ENCODE results near the gene ADAMTS13. TPM values are rescaled to one million over a fixed set of nuclear protein-coding genes. Genes with fewer than 3 reads are reported as not detected.

Gene ADAMTS13
- total RNA-seq, 1 experiment from 2014 or later = 12.0 TPM

- ChIA-PET POLR2A (interaction anchor here (1.2 kb wide), 1 partner anchor 16 kb away, joined by 3 read pairs; the partner anchor contains the start of gene REXO4), CTCF (interaction anchor here (1.0 kb wide), 2 partner anchors 16 to 82 kb away, joined by 3 read pairs; no protein-coding TSS in a partner anchor)
- Mint-ChIP-seq H3K4me1 (no peaks in the 10 kb centered on the region), H3K36me3 (peaks cover 28% of the 10 kb centered on the region), H3K4me3 (no peak overlapping the region), H3K9me3 (no peaks in the 10 kb centered on the region), H3K27ac (no peak overlapping the region), H3K27me3 (ENCODE audit: low read depth) (no peaks in the 10 kb centered on the region)
- DNase-seq (ENCODE audit: low spot score) = no peak
- no peak for TF ChIP-seq EMX1 (CRISPR knock-in tag; IDR thresholded peaks at IDR 0.05)
- ATAC-seq = no peak
These were observed 19.5 kb upstream of the ADAMTS13 start for GRCh38 chr9:133402689-133403088.

- Mint-ChIP-seq H3K27ac (0 out of 2 replicates have a peak overlapping the region, but pooled peaks have one; percentile 60), H3K4me1 (no peaks in the 10 kb centered on the region), H3K36me3 (peaks cover 33% of the 10 kb centered on the region), H3K4me3 (no peak overlapping the region), H3K27me3 (ENCODE audit: low read depth) (no peaks in the 10 kb centered on the region), H3K9me3 (no peaks in the 10 kb centered on the region)
- ATAC-seq = peak; percentile 80
- ChIA-PET POLR2A (no interaction called here), CTCF (interaction anchor here (1.0 to 1.7 kb wide), 2 partner anchors 8 to 27 kb away, joined by 5 to 9 read pairs; no protein-coding TSS in a partner anchor)
- TF ChIP-seq HMGXB4 (CRISPR knock-in tag; IDR thresholded peaks at IDR 0.05) (0 out of 2 replicates have a peak, but pooled peaks have one; percentile 53), ZNF423 (CRISPR knock-in tag; IDR thresholded peaks at IDR 0.05) (peak; percentile 10; the same call in 1 of the 2 replicates), SP1 (CRISPR knock-in tag; conservative IDR thresholded peaks at IDR 0.05) (no peak), ZNF138 (CRISPR knock-in tag; conservative IDR thresholded peaks at IDR 0.05) (no peak), CTCF (IDR thresholded peaks at IDR 0.05) (peak; percentile 64), PRRX2 (CRISPR knock-in tag; IDR thresholded peaks at IDR 0.05) (peak; percentile 63)
- peak; percentile 72 for DNase-seq (ENCODE audit: low spot score)
These were observed 18.3 kb upstream of the ADAMTS13 start for GRCh38 chr9:133403766-133404453.

GRCh38 chr9:133404454-133405002 is 17.6 kb upstream of the ADAMTS13 start:
- Mint-ChIP-seq H3K27ac (0 out of 2 replicates have a peak overlapping the region, but pooled peaks have one; percentile 60), H3K4me1 (no peaks in the 10 kb centered on the region), H3K4me3 (no peak overlapping the region), H3K9me3 (no peaks in the 10 kb centered on the region), H3K27me3 (ENCODE audit: low read depth) (no peaks in the 10 kb centered on the region), H3K36me3 (peaks cover 39% of the 10 kb centered on the region)
- CTCF ChIA-PET = interaction anchor here (1.0 to 1.7 kb wide), 2 partner anchors 9 to 27 kb away, joined by 5 to 9 read pairs; no protein-coding TSS in a partner anchor
- ATAC-seq (no peak), DNase-seq (ENCODE audit: low spot score) (no peak)
- TF ChIP-seq ZNF532 (CRISPR knock-in tag; IDR thresholded peaks at IDR 0.05; ENCODE audit: borderline replicate concordance) (no peak), USF1 (CRISPR knock-in tag; IDR thresholded peaks at IDR 0.05) (no peak), ARID4B (CRISPR knock-in tag; IDR thresholded peaks at IDR 0.05; ENCODE audit: borderline replicate concordance) (0 out of 2 replicates have a peak, but pooled peaks have one; percentile 27), ZNF263 (CRISPR knock-in tag; IDR thresholded peaks at IDR 0.05; ENCODE audit: low read depth) (no peak), ATF1 (CRISPR knock-in tag; IDR thresholded peaks at IDR 0.05) (no peak), TEAD1 (CRISPR knock-in tag; IDR thresholded peaks at IDR 0.05) (no peak), NFATC4 (CRISPR knock-in tag; IDR thresholded peaks at IDR 0.05) (no peak), NFYB (CRISPR knock-in tag; conservative IDR thresholded peaks at IDR 0.05; ENCODE audit: low read depth) (no peak)
- POLR2A ChIA-PET = no interaction called here
